NOMO-1 (cell line): ENCODE data around the gene BLOC1S4.
A peak's percentile ranks its signal among the peaks of the same experiment; 100 is the strongest.

Experiments used
- DNase-seq, 2 experiments: peaks; one replicate each; lab custom pipeline; 2025; ENCODE audit not compliant: unreplicated experiment in 2 of 2; lab: John Stamatoyannopoulos, UW

BLOC1S4 gene

GRCh38 chr4:6760865-6761264 lies 44.9 kb downstream of the BLOC1S4 start:
- DNase-seq, result no peak

- DNase-seq, result peak; percentile 14 to 42
Measured at GRCh38 chr4:6761649-6762615, 46.0 kb downstream of the BLOC1S4 start.

GRCh38 chr4:6763330-6763851 lies 47.4 kb downstream of the BLOC1S4 start:
- no peak for DNase-seq

- no peak for DNase-seq
Measured at GRCh38 chr4:6764976-6765620, 49.1 kb downstream of the BLOC1S4 start.

GRCh38 chr4:6765703-6766102 lies 49.7 kb downstream of the BLOC1S4 start:
- no peak for DNase-seq
